ENCODE data around the gene SPAG16.
A peak's percentile ranks its signal among the peaks of the same experiment; 100 is the strongest.
"Not testable (repeated sequence)": the region's sequence is repeated elsewhere in the genome, so short reads cannot be mapped to it uniquely, and the experiment has no call there.

SPAG16 gene

DNA sequence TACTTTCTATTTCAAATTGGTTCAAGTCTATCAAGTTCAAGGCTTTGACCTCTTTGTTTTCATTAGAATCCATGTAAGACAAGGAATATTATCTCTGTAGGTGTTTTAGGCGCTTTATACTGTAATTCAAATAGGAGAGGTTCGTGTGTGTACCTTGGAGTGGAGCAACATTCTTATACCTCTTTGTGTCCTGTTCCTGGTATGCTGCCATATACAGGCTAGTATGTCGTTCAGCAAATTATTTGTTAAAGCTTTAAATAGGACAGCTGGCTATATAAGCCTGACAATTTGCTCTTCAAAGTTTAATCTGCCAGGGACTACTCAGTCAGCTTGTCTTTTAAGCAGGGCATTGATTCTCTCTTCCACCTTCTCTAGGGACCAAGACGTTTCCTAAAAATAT, 31.1 kb upstream of the SPAG16 start:
- H3K4me3 Mint-ChIP-seq = no peak overlapping the region

DNA sequence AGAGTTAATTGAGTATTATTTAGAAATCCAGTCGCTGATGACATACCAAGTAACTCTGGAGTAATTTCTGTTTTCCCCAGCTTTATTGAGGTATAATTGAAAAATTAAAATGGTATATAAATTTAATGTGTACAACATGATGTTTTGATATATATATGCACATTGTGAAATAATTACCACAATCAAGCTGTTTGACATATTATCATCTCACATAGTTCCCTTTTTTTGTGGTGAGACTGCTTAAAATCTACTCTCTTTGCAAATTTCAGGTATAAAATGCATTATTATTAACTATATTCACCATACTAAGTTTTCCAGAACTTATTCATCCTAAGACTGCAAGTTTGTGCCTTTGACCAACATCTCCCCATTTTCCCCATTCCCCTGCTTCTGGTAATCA, 25.0 kb upstream of the SPAG16 start:
- Mint-ChIP-seq H3K36me3 (no peaks in the 10 kb centered on the region), H3K4me1 (no peaks in the 10 kb centered on the region), H3K4me3 (no peak overlapping the region), H3K9me3 (no peaks in the 10 kb centered on the region), H3K27ac (no peak overlapping the region), H3K27me3 (peaks cover 3% of the 10 kb centered on the region)

More for the DNA sequence above, 31.1 kb upstream of the SPAG16 start:
- no peak overlapping the region for H3K27ac Mint-ChIP-seq
- H3K36me3 Mint-ChIP-seq = no peaks in the 10 kb centered on the region
- no peaks in the 10 kb centered on the region for H3K4me1 Mint-ChIP-seq
- H3K27me3 Mint-ChIP-seq = peaks cover 6% of the 10 kb centered on the region
- H3K9me3 Mint-ChIP-seq = no peaks in the 10 kb centered on the region

DNA sequence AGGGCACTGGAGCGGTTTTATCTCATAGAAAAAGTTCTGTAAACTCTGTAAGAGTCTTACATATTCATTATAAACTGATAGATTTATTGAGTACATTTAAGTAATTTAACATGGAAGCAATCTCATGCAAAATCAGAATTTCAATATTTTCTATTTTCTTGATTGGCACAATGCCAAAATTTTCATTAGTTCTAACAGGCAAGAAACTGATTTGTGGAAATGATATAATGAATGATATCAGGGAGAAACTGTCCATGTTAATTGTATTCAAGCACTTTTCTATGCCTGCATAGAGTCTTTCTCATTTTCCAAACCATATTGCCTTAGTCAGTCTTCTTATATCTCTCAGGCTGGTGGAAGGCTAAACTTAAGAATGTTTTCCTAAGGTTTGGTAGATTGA, 23.0 kb upstream of the SPAG16 start:
- Mint-ChIP-seq H3K27me3 (peaks cover 1% of the 10 kb centered on the region), H3K4me1 (no peaks in the 10 kb centered on the region), H3K4me3 (no peak overlapping the region), H3K27ac (no peak overlapping the region), H3K9me3 (no peaks in the 10 kb centered on the region), H3K36me3 (no peaks in the 10 kb centered on the region)

DNA sequence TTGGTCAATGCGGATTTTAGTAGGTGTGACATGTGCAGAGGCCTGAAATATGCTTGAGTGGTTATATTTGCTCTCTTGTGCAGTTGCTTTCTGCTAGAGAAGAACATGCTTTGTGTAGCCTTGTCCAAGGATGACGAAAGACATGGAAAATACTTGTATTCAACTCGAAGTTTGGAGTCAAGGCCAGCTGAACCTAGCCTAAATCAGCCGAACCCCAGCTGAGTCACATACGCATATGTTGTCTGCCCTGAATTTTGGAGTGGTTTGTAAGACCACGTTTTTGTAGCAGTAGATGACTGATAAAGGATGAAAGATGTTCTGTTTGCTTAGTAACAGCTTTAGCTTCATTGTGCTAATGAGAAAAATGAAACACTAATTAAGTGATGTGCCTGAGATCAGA, 22.5 kb upstream of the SPAG16 start:
- H3K4me3 Mint-ChIP-seq = no peak overlapping the region

DNA sequence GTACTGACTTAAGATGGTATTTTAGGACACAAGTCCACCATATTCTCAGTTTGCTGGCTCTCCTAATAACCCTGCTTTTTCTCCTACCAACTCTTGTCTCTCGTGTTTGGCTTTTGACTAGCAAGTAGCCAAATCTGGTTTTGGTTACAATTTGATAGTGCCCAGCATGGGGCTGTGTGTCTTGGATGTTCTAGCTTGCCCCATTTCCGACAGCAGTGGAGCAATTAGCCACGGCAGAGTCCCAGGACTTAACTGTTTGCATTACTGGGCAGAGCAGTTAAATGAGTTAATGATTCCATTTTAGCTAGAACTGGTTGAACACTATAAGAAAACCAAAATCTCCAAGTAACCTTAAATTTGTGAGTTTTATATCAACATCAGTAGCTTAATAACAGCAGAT, 18.6 kb upstream of the SPAG16 start:
- peaks cover 7% of the 10 kb centered on the region for H3K27me3 Mint-ChIP-seq
- no peaks in the 10 kb centered on the region for H3K9me3 Mint-ChIP-seq
- no peak overlapping the region for H3K4me3 Mint-ChIP-seq
- no peak overlapping the region for H3K27ac Mint-ChIP-seq
- no peaks in the 10 kb centered on the region for H3K4me1 Mint-ChIP-seq
- H3K36me3 Mint-ChIP-seq = no peaks in the 10 kb centered on the region

More for the DNA sequence above, 22.5 kb upstream of the SPAG16 start:
- Mint-ChIP-seq H3K9me3 (no peaks in the 10 kb centered on the region), H3K4me1 (no peaks in the 10 kb centered on the region), H3K27ac (no peak overlapping the region), H3K36me3 (no peaks in the 10 kb centered on the region), H3K27me3 (peaks cover 4% of the 10 kb centered on the region)

DNA sequence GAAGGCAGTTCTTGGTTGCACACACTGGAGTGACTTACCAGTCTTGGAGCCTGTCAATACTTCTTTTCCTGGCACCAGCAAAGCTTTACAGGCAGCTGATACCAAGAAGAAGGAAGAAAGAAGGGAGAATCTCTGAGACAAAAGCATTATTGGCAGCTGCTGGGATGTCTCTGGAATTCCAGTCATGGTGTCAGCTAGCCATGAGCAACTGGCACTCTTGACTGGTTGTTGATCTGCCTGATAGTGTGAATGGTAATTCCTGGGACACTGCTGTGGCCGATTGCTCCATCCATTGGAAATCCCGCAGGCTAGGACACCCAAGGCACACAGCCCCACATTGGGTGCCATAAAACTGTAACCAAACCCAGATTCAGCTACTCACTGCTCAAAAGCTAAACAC, 17.8 kb upstream of the SPAG16 start:
- H3K27me3 Mint-ChIP-seq = peaks cover 7% of the 10 kb centered on the region
- no peak overlapping the region for H3K4me3 Mint-ChIP-seq
- H3K9me3 Mint-ChIP-seq = no peaks in the 10 kb centered on the region
- H3K27ac Mint-ChIP-seq = no peak overlapping the region
- H3K4me1 Mint-ChIP-seq = no peaks in the 10 kb centered on the region
- H3K36me3 Mint-ChIP-seq = no peaks in the 10 kb centered on the region

DNA sequence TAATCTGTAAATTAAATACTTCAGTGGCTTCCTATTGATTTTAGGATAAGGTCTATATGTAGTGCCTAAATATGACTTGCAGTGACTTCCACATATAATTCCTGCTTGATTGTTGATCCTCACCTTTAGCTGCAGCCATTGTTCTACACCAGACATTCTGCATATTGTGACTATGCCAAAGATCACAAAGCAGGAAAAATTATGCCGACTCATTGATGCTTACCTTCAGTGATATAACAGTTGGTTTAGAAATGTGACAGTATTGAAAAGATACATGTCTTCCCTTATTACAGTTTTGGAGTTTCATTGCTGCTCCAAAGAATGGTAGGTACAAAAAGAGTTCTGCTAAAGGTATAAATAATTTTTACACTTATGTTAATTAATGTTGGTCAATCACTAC, 12.3 kb upstream of the SPAG16 start:
- Mint-ChIP-seq H3K4me1 (no peaks in the 10 kb centered on the region), H3K4me3 (no peak overlapping the region), H3K36me3 (no peaks in the 10 kb centered on the region), H3K27ac (no peak overlapping the region), H3K9me3 (no peaks in the 10 kb centered on the region), H3K27me3 (peaks cover 5% of the 10 kb centered on the region)

DNA sequence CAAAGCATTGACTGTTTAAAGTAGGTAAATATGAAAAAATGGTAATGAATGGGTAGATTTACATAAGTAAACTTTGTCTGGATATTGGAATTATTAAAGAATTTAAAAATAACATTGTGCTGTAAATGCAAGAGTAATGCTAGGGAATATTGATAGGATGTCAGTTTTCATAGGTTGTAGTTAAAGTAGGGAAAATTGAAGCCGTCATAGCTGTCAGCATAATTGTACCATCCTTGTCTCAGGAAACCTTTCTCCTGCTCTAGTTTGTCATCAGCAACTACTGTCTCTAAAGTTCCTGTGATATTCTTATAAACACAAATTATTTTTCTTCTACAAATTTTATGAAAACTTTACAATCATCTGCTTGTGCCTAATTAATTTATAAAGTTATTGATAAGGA, 10.1 kb upstream of the SPAG16 start:
- Mint-ChIP-seq H3K27ac (no peak overlapping the region), H3K9me3 (no peaks in the 10 kb centered on the region), H3K27me3 (peaks cover 10% of the 10 kb centered on the region), H3K4me3 (no peak overlapping the region), H3K36me3 (no peaks in the 10 kb centered on the region), H3K4me1 (no peaks in the 10 kb centered on the region)

DNA sequence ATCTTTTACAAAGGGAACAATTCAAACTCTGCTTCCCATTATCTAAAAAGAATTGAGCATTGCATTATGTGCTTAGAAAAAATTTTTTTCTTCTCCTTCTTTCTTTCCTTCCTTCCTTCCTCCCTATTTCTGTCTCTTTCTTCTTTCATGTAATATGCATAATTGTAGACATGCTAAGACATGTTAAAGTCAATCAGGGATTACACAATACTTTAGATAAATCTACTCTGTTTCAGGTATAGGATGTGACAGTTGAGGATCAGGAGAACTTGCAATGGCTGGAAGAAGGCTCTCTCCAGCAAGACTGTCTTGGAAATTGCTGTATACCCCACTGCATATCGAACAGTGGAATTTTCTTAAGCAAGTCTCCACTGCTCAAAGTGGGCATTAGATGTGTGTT, 9.0 kb upstream of the SPAG16 start:
- no peaks in the 10 kb centered on the region for H3K4me1 Mint-ChIP-seq
- no peak overlapping the region for H3K27ac Mint-ChIP-seq
- peaks cover 12% of the 10 kb centered on the region for H3K27me3 Mint-ChIP-seq
- H3K36me3 Mint-ChIP-seq = no peaks in the 10 kb centered on the region
- no peaks in the 10 kb centered on the region for H3K9me3 Mint-ChIP-seq
- no peak overlapping the region for H3K4me3 Mint-ChIP-seq

DNA sequence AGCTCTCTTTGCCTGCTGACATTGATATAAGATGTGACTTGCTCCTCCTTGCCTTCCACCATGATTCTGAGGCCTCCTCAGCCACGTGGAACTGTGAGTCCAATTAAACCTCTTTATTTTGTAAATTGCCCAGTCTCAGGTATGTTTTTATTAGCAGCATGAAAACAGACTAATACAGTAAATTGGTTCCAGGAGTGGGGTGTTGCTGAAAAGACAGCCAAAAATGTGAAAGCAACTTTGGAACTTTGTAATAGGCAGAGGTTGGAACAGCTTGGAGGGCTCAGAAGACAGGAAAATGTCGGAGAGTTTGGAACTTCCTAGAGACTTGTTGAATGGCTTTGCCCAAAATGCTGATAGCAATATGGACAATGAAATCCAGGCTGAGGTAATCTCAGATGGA, 7.1 kb upstream of the SPAG16 start:
- not testable (repeated sequence) for H3K4me3 Mint-ChIP-seq, H3K36me3 Mint-ChIP-seq, H3K27ac Mint-ChIP-seq, H3K27me3 Mint-ChIP-seq, H3K9me3 Mint-ChIP-seq, H3K4me1 Mint-ChIP-seq

DNA sequence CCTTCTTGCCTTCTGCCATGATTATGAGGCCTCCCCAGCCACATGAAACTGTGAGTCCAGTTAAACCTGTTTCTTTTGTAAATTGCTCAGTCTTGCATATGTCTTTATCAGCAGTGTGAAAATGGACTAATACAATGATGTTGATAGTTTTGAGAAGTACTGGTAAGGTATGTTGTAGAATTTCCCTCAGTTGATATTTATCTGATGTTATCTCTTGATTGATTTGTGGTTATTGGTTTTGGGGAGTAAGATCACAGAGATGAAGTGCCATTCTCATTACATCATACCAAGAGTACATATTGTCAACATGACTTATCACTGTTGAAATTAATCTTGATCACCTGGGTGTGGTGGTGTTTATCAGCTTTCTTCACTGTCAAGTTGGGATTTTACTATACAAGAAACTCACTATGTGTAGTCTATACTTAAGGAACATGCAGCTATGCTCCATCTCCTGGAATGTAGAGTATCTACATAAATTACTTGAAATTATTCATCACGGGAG, 5.1 kb upstream of the SPAG16 start:
- H3K9me3 Mint-ChIP-seq = no peaks in the 10 kb centered on the region
- H3K4me3 Mint-ChIP-seq = no peak overlapping the region
- H3K36me3 Mint-ChIP-seq = no peaks in the 10 kb centered on the region
- H3K27me3 Mint-ChIP-seq = peaks cover 8% of the 10 kb centered on the region
- peaks cover 13% of the 10 kb centered on the region for H3K4me1 Mint-ChIP-seq
- no peak overlapping the region for H3K27ac Mint-ChIP-seq

DNA sequence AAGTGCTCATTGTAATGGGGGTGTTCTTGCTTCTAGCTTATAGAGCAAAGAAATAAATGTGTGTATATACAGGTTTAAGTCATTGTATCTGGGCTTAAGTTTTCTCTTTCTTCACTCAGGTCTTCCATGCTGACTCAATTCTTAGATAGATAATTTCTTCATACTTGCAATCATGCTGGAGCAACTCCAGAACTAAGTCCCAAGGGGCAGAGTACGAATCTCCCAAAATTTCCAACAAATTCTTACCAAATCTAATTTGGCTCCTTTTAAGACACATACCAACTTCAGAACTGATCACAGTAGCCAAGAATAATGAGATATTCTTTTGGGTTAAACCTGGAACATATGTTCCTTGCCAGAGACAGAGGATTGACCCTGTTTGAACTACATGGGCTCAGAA, 4.3 kb upstream of the SPAG16 start:
- Mint-ChIP-seq H3K27me3 (peaks cover 8% of the 10 kb centered on the region), H3K9me3 (no peaks in the 10 kb centered on the region), H3K27ac (no peak overlapping the region), H3K4me3 (no peak overlapping the region), H3K4me1 (peaks cover 17% of the 10 kb centered on the region), H3K36me3 (no peaks in the 10 kb centered on the region)

DNA sequence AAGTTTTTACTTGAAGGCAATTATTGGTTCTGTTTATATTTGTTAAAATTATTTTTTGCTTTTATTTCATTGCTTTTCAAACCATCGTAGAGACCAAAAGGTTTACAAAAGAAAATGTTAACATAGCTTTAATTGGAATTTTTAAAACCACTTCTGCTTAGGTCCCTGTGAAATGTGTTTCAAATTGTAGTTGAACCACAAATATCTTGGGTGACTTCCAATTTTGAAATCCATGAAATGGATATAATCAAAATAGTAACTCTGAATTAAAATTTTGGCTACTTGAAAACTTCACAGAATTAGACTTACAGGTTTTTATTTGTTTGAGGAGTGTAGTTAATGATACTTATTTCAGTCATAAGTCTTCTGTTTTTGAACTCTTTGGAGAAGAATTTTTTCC, 3.1 kb upstream of the SPAG16 start:
- H3K27ac Mint-ChIP-seq = no peak overlapping the region
- peaks cover 8% of the 10 kb centered on the region for H3K27me3 Mint-ChIP-seq
- no peaks in the 10 kb centered on the region for H3K36me3 Mint-ChIP-seq
- H3K4me3 Mint-ChIP-seq = no peak overlapping the region
- no peaks in the 10 kb centered on the region for H3K9me3 Mint-ChIP-seq
- peaks cover 29% of the 10 kb centered on the region for H3K4me1 Mint-ChIP-seq

DNA sequence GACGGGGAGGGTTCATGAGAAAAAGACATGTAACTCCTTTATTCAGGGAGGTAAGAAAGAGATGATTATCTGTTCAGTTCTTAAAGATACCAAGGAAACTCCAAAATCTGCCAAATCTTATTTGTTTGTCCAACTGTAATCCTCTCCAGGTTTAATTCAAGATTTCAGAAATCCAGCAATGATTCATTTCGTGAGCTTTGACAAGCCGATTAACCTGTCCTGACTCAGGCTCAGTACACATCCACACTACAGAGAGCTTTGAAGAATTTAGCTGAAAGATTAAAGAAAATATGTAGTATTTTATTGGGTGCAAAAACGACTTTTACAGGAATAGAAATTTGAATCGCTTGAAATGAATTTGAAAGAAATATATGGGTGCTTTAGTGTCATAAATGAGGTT, 1.1 kb downstream of the SPAG16 start:
- Mint-ChIP-seq H3K4me1 (peaks cover 39% of the 10 kb centered on the region), H3K27me3 (no peaks in the 10 kb centered on the region), H3K9me3 (no peaks in the 10 kb centered on the region), H3K27ac (peak overlapping the region; percentile 27), H3K4me3 (peak overlapping the region; percentile 59), H3K36me3 (no peaks in the 10 kb centered on the region)

DNA sequence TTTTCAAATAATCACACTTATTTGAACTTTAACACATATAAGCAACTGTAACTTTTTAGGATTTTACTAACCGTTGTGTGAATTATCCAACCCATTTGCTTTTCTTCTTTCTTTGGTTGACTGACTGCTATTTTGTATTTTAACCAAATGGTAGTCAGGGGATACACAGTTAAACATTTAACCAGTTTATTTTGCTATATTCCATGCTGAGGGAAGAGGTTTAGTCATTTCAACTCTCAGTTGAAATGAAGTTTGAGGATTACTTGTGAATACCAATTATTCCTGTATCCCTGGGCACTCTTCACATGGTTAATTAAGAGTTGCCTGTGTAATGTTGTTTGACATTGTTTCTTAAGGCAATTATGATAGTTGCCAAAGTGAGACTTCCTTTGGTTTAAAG, 1.9 kb downstream of the SPAG16 start:
- Mint-ChIP-seq H3K9me3 (no peaks in the 10 kb centered on the region), H3K36me3 (no peaks in the 10 kb centered on the region), H3K27ac (no peak overlapping the region), H3K4me1 (peaks cover 39% of the 10 kb centered on the region), H3K4me3 (peak overlapping the region; percentile 4), H3K27me3 (no peaks in the 10 kb centered on the region)

DNA sequence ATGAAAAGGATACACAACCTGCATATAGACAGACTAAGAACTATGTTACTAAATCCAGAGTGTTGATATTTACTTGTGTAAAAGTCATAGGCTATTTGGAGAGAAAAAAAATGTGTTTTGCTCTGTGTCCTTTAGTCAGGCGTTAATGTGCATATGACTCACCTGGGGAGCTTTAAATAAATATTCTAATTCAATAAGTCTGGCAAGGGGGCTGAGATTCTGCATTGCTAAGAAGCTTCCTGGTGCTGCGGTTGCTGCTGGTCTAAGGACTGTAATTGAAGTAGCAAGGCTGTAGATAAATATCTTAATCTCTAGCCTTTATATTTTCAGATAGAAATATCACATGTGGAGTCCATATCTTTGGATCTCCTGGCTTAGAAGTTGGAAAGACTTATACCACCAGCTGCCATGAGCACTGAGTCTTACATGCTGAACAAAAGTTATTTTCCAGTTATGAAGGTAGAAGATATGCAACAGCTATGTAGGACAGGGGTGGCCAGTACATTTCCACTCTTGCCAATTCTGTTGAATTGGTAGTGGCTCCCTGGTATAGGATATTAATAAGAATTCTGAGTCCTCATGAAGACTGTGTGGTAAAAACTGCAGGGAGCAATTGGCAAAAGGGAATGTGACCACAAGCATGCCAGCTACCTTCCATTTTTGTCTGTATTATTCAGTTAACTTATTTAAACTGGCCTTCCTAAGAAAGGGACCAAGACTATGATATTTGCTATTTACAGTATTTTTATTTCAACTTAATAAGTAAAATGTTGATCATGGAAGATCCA, 4.8 kb downstream of the SPAG16 start:
- Mint-ChIP-seq H3K4me1 (peaks cover 30% of the 10 kb centered on the region), H3K27ac (no peak overlapping the region), H3K36me3 (peaks cover 6% of the 10 kb centered on the region), H3K9me3 (no peaks in the 10 kb centered on the region), H3K4me3 (no peak overlapping the region), H3K27me3 (no peaks in the 10 kb centered on the region)

DNA sequence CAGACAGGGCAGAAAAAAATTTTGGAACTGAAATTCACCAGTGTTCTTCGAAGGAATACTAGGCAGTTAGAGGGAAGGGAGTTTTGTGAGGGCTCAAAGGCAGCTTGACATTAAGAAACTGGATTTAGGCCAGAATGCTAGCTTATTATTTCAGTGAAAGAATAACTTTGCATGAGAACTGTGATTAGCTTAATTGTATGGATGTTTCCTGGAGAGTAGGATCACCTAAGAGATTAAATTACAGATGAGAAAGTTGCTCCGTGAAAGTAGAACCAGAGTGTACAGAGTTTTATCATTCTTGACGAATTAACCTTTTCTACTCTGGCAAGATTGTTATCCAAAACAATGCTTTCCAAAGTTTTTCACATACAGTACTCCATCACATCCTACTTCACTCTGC, 6.2 kb downstream of the SPAG16 start:
- peaks cover 6% of the 10 kb centered on the region for H3K36me3 Mint-ChIP-seq
- no peaks in the 10 kb centered on the region for H3K9me3 Mint-ChIP-seq

More for the DNA sequence above, 6.2 kb downstream of the SPAG16 start:
- H3K27me3 Mint-ChIP-seq = no peaks in the 10 kb centered on the region
- peaks cover 20% of the 10 kb centered on the region for H3K4me1 Mint-ChIP-seq
- no peak overlapping the region for H3K4me3 Mint-ChIP-seq
- no peak overlapping the region for H3K27ac Mint-ChIP-seq
